ENCODE data around the gene TCF15.

TCF15 gene, protein sequence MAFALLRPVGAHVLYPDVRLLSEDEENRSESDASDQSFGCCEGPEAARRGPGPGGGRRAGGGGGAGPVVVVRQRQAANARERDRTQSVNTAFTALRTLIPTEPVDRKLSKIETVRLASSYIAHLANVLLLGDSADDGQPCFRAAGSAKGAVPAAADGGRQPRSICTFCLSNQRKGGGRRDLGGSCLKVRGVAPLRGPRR

DNA sequence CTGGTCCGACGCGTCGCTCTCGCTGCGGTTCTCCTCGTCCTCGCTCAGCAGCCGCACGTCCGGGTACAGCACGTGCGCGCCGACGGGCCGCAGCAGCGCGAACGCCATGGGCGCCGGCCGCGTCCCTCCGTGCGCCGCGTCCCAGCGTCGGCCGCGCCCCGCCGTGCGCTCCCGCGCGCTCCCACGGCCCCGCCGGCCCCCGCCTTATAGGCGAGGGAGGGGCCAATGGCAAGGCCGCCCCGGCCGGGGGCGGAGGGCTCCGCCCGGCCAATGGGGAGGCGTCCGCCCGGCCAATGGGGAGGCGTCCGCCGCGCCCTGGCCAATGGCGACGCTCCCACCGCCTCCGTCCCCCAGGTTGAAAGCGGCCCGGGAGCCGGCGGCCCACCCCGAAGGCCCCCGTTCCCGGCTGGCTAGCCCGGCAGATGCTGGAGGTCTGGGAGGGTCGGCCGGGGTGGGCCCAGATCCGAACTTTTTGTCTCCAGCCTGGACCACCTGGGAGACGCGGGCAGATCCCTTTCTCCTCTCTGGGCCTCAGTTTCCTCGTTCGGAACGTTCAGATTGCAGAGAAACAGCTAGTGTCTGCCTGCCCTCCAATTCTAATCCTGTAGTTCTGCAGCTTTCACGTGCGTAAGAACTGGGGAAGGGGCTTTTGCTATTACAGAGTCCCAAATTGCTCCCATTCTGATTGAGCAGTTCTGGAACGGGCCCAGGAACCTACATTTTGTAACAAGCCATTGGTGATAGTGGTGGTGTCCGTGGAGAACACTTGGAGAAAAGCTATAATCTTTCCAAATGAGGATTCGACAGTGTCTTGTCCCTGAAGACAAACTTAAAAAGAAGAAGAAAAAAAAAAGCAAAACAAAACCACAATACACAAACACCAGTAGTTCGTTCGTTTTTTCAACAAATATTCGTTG, at the start of gene TCF15:
Gene TCF15, minus strand, starts transcription at position 180 of the 917 bp plus-strand sequence. Its CDS starts 72 bp downstream, at position 108.
- DNase-seq (ENCODE audit: low read depth in 2 of 2), result no peak

DNA sequence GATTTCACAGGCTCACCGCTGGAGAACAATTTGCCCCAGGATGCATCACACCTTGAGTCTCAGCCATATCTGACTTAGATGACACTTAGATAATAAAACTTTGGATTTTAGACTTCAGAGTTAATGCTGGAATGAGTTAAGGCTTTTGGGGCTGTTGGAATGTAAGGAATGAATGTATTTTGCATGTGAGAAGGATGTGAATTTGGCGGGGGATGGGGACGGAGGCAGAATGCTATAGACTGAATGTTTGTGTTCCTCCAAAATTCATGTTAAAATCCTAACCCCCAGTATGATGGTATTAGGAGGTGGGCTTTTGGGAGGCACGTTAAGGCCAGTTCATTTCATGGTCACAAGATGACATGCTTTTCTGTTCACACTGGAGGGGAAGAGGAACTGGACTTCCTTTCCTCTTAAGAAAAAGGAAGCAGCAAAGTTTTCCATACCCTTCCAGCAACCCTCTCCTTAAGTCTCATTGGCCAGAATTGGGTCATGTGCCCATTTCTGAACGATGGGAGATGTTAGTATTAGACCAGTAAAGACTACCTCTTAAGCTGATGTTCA, 48.7 kb upstream of the TCF15 start:
- DNase-seq (ENCODE audit: low read depth in 2 of 2), result no peak

DNA sequence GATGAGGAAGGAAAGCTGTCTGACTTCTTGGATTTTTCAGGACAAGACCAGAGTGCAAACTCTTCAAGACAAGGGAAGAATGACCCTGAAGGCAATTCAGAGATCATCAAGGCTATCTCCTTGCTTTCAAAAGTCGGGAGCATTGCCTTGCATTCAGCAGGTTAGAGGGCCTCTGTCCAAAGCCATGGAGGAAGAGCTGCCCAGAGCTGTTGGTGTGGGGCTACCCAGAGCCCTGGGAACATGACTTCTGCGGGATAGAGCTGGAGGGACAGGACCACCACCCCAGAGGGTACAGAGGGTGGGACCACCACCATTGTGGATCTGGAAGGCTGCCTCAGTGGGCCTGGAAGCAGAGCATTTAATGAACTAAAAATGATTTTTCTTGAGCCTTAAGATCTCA, 48.1 kb upstream of the TCF15 start:
- no peak for DNase-seq (ENCODE audit: low read depth in 2 of 2)

DNA sequence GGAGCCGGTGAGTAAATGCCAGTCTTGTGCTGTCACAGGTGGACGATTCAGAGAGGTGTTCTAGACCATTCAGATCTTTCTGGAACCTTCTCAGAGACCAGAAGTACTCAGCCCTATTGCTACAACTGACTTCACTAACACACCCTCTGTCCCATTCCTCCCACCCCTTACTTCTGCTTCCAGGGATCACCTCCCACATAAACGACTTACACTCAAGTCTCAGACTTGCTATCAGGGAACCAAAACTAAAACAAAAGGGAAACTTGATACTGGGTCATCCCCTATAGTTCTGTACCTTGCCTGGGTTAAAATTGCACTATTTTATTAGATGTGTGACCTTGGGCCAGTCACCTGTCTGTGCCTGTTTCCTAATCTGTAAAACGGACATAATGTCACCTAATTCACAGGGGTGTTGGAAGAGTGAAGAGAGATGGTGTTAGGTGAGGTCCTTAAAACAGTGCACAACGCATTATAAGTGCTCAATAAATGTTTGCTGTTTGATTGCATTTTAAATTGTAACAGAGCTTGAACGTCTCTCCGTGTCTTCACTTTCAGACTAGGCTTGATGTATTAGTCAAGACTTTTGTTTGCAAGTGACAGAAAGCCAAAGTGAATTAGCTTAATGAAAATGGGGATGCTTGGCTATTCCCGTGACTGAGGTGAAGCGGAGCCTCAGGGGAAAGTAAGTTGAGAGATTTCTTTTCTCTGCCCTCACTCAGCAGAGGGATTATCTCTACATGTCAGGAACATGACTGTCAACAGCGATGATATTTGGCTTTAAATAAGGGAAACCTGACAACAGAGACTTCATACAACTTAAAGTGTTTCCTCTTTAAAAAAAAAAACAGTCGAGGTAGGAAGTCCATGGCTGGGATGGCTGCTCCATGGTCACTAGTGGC, 45.9 kb upstream of the TCF15 start:
- DNase-seq (ENCODE audit: low read depth in 2 of 2), result no peak

DNA sequence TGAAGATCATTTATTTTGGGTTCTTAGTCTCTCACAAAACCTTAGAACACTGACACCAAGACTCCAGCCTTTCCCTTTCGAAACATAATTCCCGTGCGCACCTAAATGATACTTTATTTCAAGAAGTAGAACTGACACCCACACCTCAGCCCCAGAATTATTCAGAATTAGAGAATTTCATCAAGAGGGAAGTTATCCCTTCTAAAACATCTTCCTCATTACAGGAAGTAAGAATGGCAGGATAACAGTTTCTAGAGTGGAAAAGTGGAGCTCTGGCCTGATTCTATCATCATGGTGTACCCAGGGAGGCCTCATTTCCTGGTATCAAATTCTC, 44.3 kb upstream of the TCF15 start:
- DNase-seq (ENCODE audit: low read depth in 2 of 2), result no peak

DNA sequence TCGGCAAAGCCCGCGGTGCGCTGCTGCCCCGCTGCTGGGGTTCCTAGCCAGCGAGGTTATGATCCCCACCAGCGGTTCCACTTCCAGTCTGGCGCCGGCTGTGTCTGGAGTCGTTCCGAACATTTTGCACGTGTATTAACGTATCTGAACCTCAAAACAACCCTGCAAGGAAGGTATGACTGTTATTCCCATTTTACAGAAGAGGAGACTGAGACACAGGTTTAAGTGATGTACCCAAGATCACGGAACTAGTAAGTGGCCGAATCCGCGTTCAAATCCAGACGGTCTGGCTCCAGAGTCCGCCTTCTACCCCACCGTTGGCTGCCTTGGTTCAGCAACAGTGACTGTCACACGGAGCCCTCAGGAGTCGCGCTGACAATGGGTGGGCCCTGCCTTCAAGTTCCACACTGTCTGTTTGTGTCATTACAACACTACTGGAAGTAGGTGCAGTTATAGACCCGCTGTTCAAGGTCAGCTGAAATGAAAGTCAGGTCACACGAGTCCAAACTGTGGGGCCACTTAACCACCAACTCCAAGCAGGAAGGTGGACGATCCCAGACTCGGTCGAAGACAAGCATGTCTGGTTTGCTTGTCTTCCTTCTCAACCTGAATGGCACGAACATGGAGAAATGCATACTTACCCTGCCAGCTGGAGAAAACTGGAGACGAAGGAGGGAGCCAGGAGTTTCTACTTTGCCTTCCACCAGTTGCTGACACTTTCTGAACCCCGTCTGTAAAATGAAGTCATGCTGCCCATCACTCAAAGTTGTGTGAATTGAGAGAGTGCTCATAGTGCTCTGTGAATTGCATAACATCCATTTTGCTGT, 43.7 kb upstream of the TCF15 start:
- DNase-seq (ENCODE audit: low read depth in 2 of 2), result no peak

DNA sequence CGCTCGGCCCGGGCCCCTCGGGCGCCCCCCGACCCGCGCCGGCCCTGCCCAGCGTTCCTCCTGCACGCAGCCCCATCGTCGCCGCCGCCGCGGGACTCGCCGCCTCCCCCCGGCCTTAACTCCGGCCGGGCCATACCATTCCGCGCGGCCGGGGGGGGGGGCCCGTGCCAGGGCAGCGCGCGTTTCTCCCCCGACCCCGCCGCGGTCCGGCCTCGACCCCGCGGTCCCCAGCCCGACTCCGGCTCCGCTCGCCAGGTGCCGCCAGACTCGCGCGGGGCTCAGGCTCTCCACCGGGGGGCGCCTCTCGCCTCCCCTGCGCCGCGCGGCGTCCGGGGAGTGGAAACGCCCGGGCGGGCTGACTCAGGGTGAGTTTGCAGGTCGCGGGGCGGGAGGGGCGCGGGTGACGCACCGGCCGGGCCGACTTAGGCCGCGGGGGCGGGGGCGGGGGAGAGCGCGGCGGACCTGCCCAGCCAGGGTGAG, 43.0 kb upstream of the TCF15 start, which contains the start of gene SRXN1:
Gene SRXN1, minus strand, starts transcription at position 91 of the 480 bp plus-strand sequence. Its CDS starts 15 bp downstream, at position 76.
- DNase-seq (ENCODE audit: low read depth in 2 of 2), result peak; percentile 64 to 82

DNA sequence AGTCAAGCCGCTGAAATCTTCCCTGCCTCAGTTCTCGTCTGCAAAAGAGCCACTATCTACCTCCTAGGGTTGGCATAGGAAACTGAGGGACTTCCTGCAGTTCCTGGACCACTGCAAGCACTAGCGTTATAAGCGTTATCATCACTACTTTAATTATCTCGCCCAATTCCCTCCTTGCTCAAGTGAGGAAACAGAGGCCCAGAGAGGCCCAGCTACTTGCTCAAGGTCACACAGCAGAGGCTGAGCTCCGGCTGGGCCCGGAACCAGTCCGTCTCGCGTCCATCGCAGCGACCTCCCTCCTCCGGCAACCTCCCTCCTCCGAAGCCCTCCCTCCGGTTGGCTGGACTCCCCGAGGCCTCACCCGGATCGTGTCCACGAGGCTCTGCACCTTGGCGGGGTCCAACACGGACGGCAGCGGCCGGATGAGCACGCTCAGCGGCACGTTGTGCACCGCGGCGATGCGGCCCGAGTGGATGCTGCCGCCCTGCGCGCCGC, 42.6 kb upstream of the TCF15 start:
- DNase-seq (ENCODE audit: low read depth in 2 of 2), result no peak

DNA sequence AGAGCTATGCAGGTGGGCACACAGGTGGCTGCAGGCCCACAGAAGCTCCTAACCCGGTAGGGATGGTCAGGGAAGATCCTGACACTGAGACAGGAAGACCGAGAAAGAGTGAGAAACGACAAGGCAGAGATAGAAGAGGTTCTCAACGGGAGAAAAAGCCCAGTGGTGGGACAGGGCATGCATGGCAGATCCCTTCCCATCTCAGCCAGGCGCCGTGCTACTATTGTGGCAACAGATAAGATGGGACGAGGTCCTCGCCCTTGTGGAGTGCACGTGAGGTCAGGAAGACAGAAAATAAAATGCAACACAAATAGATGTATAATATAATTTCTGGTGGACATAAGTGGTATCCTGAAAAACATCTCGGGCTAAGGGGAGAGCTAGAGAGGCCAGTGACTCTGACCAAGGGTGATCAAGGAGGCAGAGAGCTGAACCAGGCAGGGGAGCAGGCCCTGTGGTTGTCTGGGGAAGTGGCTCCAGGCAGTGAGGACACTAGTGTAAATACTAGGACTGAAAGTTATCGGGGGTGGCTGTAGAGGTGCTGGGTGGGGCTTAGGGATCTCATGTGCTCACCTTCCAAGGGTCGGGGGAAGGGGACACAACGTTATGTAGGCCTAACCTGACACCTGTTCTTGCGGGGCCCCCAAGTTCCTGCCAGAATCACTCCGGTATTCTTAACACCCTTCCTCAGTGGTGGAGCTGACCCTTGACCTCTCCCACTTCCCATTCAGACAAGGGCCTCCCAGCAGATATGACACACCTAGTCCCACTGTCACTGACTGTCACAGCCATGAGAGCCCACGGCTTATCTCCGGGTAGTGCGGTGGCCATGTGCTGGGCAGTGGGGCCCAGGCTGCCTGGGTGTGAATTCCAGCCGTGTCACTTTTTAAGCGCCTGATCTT, 41.9 kb upstream of the TCF15 start:
- no peak for DNase-seq (ENCODE audit: low read depth in 2 of 2)

DNA sequence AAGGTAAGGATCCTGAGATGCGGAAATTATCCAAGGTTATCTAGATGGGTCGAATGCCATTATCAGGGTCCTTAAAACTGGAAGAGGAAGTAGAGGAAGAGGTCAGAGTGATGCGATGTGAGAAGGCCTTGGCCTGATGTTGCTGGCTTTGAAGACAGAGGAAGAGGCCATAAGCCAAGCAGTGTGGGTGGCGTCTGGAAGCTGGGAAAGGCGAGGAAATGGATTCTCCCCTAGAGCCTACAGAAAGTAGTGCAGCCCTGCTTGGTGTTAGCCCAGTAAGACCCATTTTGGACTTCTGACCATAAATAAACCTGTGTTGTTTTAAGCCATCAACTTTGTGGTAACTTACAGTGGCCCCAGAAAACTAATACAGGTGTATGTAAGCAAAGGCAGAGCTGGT, 40.8 kb upstream of the TCF15 start:
- DNase-seq (ENCODE audit: low read depth in 2 of 2), result no peak

DNA sequence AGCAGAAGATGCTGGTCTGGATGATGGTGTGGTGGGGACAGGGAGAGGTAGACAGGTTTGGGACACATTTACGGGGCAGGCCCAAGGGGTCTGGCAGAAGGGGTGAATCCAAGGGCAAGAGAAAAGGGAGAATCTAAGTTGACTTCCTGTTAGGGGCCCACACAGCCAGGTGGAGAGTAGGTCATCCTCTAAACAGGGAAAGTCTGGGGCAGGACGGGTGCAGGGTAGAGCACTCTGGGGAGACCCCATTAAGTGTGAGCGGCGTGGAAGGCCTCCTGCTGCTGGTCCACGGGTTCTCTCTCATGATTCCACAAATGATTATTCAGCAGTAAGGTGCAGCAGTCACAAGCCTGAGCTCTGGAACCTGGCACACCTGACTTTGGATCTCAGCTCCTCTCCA, 40.2 kb upstream of the TCF15 start:
- DNase-seq (ENCODE audit: low read depth in 2 of 2), result no peak

DNA sequence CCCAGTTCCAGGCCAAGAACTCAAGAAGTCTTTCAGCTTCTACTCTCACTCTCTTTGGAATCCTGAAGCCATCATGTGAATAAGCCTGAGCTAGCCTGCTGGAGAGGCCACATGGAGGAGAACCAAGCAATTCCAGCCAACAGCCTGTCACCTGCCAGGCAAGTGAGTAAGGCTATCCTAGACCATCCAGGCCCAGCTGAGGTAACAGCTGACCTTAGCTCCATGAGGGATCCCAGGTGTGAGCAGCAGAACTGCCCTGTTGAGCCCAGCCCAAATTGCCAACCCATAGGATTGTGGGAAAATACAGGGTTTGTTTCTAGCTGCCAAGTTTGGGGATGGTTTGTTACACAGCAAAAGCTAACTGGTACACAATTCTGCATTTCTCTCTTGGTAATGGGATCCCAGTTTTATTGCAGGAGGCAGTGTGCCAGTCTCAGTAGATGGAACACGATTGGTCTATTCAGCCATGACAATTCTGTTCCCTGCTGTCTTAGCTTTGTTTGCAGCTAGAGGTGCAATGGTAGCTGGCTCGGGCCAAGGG, 37.4 kb upstream of the TCF15 start:
- no peak for DNase-seq (ENCODE audit: low read depth in 2 of 2)

DNA sequence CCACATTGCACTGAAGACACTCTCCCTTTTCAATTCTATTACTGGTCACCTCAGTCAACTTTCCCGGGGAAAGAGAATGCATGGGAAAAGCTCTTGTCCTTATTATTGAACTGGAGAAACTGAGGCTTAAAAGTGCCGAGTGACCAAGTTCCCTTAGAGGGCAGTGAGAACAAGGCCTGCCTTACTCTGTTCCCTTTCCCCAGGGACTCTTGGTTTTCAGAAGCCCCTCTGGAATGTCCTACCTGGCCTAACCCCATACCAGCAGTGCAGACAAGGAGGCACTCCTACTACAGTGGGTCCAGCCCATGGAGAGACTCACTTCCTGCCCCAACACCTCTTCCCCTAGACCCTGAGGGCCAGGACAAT, 36.7 kb upstream of the TCF15 start:
- no peak for DNase-seq (ENCODE audit: low read depth in 2 of 2)

DNA sequence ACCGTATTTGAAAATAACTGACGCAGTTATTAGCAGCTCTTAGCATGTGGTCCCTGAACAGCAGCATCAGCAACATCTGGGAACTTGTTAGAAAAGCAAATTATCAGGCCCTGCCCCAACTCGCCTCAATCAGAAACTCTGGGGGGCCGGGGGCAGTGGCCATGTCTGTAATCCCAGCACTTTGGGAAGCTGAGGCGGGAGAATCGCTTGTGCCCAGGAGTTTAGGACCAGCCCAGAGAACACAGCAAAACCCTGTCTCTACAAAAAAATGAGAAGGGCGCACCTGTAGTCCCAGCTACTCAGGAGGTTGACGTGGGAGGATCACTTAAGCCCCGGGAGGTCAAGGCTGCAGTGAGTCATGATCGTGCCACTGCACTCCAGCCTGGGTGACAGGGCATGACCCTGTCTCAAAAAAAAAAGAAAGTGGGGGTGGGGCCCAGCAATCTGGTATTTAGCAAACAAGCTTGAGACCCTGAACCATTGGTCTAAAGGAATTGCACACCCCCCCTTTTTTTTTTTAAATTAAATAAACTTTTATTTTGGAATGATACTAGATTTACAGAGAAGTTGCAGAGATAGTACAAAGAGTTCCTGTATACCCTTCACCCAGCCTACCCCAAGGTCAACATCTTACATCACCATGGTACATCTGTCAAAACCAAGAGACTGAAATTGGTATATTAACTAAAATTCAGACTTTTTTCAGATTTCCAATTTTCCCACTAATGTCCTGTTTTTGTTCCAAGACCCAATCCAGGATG, 36.2 kb upstream of the TCF15 start:
- DNase-seq (ENCODE audit: low read depth in 2 of 2), result no peak

DNA sequence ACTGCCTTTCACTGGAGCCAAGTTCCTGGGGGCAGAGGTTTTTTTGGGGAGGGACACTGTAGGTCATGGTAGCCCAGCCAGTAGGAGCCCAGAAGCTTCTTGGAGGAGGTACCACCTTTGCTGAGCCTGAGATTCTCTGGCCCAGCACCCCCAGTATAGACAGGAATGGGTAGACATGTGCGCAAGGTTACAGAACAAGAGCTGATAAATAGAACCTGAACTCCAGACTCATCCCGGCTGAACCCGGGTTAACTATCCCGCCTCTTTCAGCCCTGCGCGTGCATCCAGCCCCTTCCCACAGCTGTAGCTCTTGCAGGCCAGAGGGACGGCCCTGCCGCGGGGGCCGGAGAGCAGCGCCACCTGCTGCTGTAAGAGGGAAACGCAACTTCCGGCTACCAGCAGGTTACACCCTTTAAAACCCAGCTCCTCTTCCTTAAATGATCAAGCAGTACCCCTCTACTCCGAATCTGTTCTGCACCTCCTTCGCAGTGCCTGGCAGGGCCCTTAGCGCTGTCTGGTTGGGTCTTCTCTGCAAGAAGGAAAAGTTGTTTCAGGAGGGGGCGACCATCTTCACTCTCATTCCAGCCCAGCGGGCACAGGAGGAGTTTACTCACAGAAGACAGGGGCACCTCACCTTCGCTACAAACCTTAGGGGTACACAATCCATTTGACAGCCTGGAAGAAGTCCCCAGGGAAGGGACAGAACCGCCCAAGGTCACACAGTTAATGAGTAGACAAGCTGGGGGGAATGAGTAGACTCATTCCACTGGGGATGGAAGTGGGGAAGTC, 35.4 kb upstream of the TCF15 start:
- DNase-seq (ENCODE audit: low read depth in 2 of 2), result peak in 1 of 2 donors; percentile 38

DNA sequence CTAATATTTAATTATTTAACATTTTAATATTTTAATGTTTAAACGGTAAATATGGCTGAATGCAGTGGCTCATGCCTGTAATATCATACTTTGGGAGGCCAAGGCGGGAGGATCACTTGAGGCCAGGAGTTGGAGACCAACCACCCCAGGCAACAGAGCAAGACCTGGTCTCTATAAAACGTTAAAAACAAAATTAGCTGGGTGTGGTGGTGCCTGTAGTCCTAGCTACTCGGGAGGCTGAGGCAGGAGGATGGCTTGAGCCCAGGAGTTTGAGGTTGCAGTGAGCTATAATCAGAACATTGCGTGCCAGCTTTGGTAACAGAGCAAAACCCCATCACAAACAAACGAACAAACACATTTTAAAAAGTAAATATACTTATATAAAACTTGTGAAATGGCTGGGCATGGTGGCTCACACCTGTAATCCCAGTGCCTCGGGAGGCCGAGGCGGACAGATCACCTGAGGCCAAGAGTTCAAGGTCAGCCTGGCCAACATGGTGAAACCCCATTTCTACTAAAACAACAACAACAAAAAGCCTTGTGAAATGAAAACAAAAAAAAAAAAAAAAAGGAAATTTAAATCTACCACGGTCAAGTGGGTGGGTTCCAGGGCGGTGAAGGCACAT, 34.7 kb upstream of the TCF15 start:
- no peak for DNase-seq (ENCODE audit: low read depth in 2 of 2)
